ENCODE data around the gene CLSTN1. TPM values are rescaled to one million over a fixed set of nuclear protein-coding genes. Genes with fewer than 3 reads are reported as not detected.
"Not testable (repeated sequence)": the region's sequence is repeated elsewhere in the genome, so short reads cannot be mapped to it uniquely, and the experiment has no call there.

CLSTN1 gene
- total and polyA plus RNA-seq, 10 donors, result 28.8 to 70.7 (median 60.5) TPM

GRCh38 chr1:9716404-9717192 lies 107.2 kb downstream of the CLSTN1 start:
- no peaks in the 10 kb centered on the region for H3K9me3 ChIP-seq
- DNase-seq, result peak; percentile 84
- H3K27me3 ChIP-seq (replicated peaks in 1 of 7), result peaks cover 0 to 11% (median 0%) of the 10 kb centered on the region in 7 donors
- TF ChIP-seq POLR2A (IDR thresholded peaks at IDR 0.05) (no peak), POLR2AphosphoS5 (IDR thresholded peaks at IDR 0.05) (peak in 2 of 3 donors; percentile 24 to 71), CTCF (IDR thresholded peaks at IDR 0.05 in 8 of 11, conservative IDR thresholded peaks at IDR 0.05 in 3 of 11) (no peak)
- intact Hi-C loops (cut with DNase I; ENCODE audit: low total_unique reads), result no loop called here
- H3K4me3 ChIP-seq, result peak overlapping the region; percentile 14 to 74 (median 38)
- peaks cover 21 to 100% (median 72%) of the 10 kb centered on the region in 6 donors for H3K4me1 ChIP-seq
- WGBS, 5 donors, result 76 to 86% (median 85%) methylated on average over 16 to 29 of the region's 29 CpGs
- peak overlapping the region; percentile 69 to 97 (median 89) for H3K27ac ChIP-seq
- peaks cover 0 to 100% (median 78%) of the 10 kb centered on the region in 6 donors for H3K36me3 ChIP-seq

- peak overlapping the region in 5 of 8 donors; percentile 32 to 74 (median 43) for H3K4me3 ChIP-seq
- no peaks in the 10 kb centered on the region for H3K9me3 ChIP-seq
- H3K27ac ChIP-seq, result peak overlapping the region; percentile 41 to 97 (median 89)
- intact Hi-C loops (cut with DNase I; ENCODE audit: low total_unique reads), result no loop called here
- DNase-seq, result peak; percentile 84
- peaks cover 0 to 6% (median 0%) of the 10 kb centered on the region in 7 donors for H3K27me3 ChIP-seq (replicated peaks in 1 of 7)
- TF ChIP-seq POLR2A (IDR thresholded peaks at IDR 0.05) (no peak), POLR2AphosphoS5 (IDR thresholded peaks at IDR 0.05) (peak in 2 of 3 donors; percentile 53 to 80), CTCF (IDR thresholded peaks at IDR 0.05 in 8 of 11, conservative IDR thresholded peaks at IDR 0.05 in 3 of 11) (no peak)
- peaks cover 19 to 94% (median 66%) of the 10 kb centered on the region in 6 donors for H3K4me1 ChIP-seq
- WGBS, 5 donors, result 75 to 84% (median 79%) methylated on average over 11 to 40 of the region's 40 CpGs
- peaks cover 0 to 100% (median 78%) of the 10 kb centered on the region in 6 donors for H3K36me3 ChIP-seq
These were observed 108.1 kb downstream of the CLSTN1 start for GRCh38 chr1:9715536-9716226.

GRCh38 chr1:9714257-9714718 lies 109.5 kb downstream of the CLSTN1 start:
- Histone ChIP-seq H3K4me3 (no peak overlapping the region), H3K4me1 (peaks cover 19 to 81% (median 57%) of the 10 kb centered on the region in 6 donors), H3K36me3 (peaks cover 0 to 100% (median 74%) of the 10 kb centered on the region in 6 donors), H3K27me3 (replicated peaks in 1 of 7) (peaks cover 0 to 6% (median 0%) of the 10 kb centered on the region in 7 donors), H3K9me3 (no peaks in the 10 kb centered on the region), H3K27ac (peak overlapping the region in 4 of 8 donors; percentile 9 to 97 (median 90))
- no peak for TF ChIP-seq POLR2AphosphoS5 (IDR thresholded peaks at IDR 0.05)
- WGBS, 5 donors, result 60 to 70% (median 65%) methylated on average over 6 of the region's 6 CpGs
- intact Hi-C loops (cut with DNase I; ENCODE audit: low total_unique reads), result no loop called here
- DNase-seq, result no peak

GRCh38 chr1:9712767-9713166 lies 111.0 kb downstream of the CLSTN1 start:
- DNase-seq; intact Hi-C loops (cut with DNase I; ENCODE audit: low total_unique reads): not testable (repeated sequence)
- H3K36me3 ChIP-seq, result peaks cover 0 to 100% (median 67%) of the 10 kb centered on the region in 6 donors

More at GRCh38 chr1:9712767-9713166, 111.0 kb downstream of the CLSTN1 start:
- H3K9me3 ChIP-seq; H3K27me3 ChIP-seq (replicated peaks in 1 of 7); H3K4me3 ChIP-seq: not testable (repeated sequence)
- H3K4me1 ChIP-seq, result peaks cover 6 to 80% (median 46%) of the 10 kb centered on the region in 6 donors
- peak overlapping the region in 1 of 8 donors; percentile 6 for H3K27ac ChIP-seq
- WGBS, 5 donors, result 91 to 94% (median 93%) methylated on average over 7 of the region's 7 CpGs

All from spleen (tissue), 11 donors.